HAP-1 (cell line): Measurements from ENCODE around the gene UPP2.

Source experiments
- DNase-seq, 2 experiments: peaks; one replicate each; pipeline ENCODE4 v3.0.0-alpha.2; 2016 to 2020; ENCODE audit warnings: low spot score in 2 of 2
- H3K27me3 ChIP-seq: fragments of 250-450 bp; sonication (Bioruptor Pico); 2 replicates; pipeline ENCODE4 v1.5.1; 2020; ENCODE audit warnings: low read depth, mild to moderate bottlenecking, moderate library complexity
- H3K36me3 ChIP-seq: fragments of 250-450 bp; sonication (Bioruptor Pico); replicated peaks from 2 replicates; pipeline ENCODE4 v1.5.1; 2020; ENCODE audit warnings: mild to moderate bottlenecking
- H3K4me1 ChIP-seq: fragments of 250-450 bp; sonication (Bioruptor Pico); 2 replicates; pipeline ENCODE4 v1.5.1; 2020; ENCODE audit warnings: mild to moderate bottlenecking
- H3K4me3 ChIP-seq: fragments of 250-450 bp; sonication (Bioruptor Pico); 2 replicates; pipeline ENCODE4 v1.5.1; 2020; ENCODE audit warnings: mild to moderate bottlenecking, moderate library complexity
- H3K9me3 ChIP-seq: fragments of 250-450 bp; sonication (Bioruptor Pico); 2 replicates; pipeline ENCODE4 v1.5.1; 2020; ENCODE audit warnings: mild to moderate bottlenecking, moderate library complexity
- in situ Hi-C: fragments of 300-500 bp; cut with MboI; formaldehyde crosslinking; loops from 3 replicates; pipeline ENCODE4 v1.14.3; 2020; ENCODE audit warnings: low sequenced_read_pairs, inconsistent platforms, mixed read lengths

Gene UPP2

GRCh38 chr2:158181171-158181570, 79.5 kb downstream of the UPP2 start:
- Histone ChIP-seq H3K4me3 (no peak overlapping the region), H3K36me3 (no peaks in the 10 kb centered on the region), H3K27me3 (peaks cover 6% of the 10 kb centered on the region; the same call in 1 of the 2 replicates), H3K4me1 (no peaks in the 10 kb centered on the region), H3K9me3 (no peaks in the 10 kb centered on the region)
- in situ Hi-C loops: loop anchor here (25.0 kb wide), 1 partner anchor 556 kb away; no protein-coding TSS in a partner anchor
- DNase-seq: no peak

- Histone ChIP-seq H3K9me3 (no peaks in the 10 kb centered on the region), H3K27me3 (peaks cover 6% of the 10 kb centered on the region; the same call in 1 of the 2 replicates), H3K4me3 (no peak overlapping the region), H3K4me1 (no peaks in the 10 kb centered on the region), H3K36me3 (no peaks in the 10 kb centered on the region)
- no peak for DNase-seq
- in situ Hi-C loops: loop anchor here (25.0 kb wide), 1 partner anchor 555 kb away; no protein-coding TSS in a partner anchor
These were observed 81.1 kb downstream of the UPP2 start for GRCh38 chr2:158182676-158183295.

GRCh38 chr2:158184001-158184400, 82.3 kb downstream of the UPP2 start:
- Histone ChIP-seq H3K4me1 (no peaks in the 10 kb centered on the region), H3K27me3 (no peaks in the 10 kb centered on the region; the same call in 1 of the 2 replicates), H3K9me3 (no peaks in the 10 kb centered on the region), H3K4me3 (no peak overlapping the region), H3K36me3 (no peaks in the 10 kb centered on the region)
- DNase-seq: no peak
- in situ Hi-C loops: loop anchor here (25.0 kb wide), 1 partner anchor 553 kb away; no protein-coding TSS in a partner anchor

- H3K4me3 ChIP-seq: no peak overlapping the region
- in situ Hi-C loops: loop anchor here (25.0 kb wide), 1 partner anchor 553 kb away; no protein-coding TSS in a partner anchor
- no peaks in the 10 kb centered on the region for H3K36me3 ChIP-seq
- H3K27me3 ChIP-seq: no peaks in the 10 kb centered on the region; the same call in 1 of the 2 replicates
- DNase-seq: no peak
- H3K9me3 ChIP-seq: no peaks in the 10 kb centered on the region
- H3K4me1 ChIP-seq: no peaks in the 10 kb centered on the region
These were observed 83.1 kb downstream of the UPP2 start for GRCh38 chr2:158184556-158185343.
